ENCODE measurements around the gene KLF13. TPM values are rescaled to one million over a fixed set of nuclear protein-coding genes. Genes with fewer than 3 reads are reported as not detected.

Gene KLF13
- total and polyA plus RNA-seq, 10 of the 15 experiments (the other 5 are each of a cell fraction or from before 2014, with no cell fraction given), result 20.3 to 109 (median 51.4) TPM

DNA sequence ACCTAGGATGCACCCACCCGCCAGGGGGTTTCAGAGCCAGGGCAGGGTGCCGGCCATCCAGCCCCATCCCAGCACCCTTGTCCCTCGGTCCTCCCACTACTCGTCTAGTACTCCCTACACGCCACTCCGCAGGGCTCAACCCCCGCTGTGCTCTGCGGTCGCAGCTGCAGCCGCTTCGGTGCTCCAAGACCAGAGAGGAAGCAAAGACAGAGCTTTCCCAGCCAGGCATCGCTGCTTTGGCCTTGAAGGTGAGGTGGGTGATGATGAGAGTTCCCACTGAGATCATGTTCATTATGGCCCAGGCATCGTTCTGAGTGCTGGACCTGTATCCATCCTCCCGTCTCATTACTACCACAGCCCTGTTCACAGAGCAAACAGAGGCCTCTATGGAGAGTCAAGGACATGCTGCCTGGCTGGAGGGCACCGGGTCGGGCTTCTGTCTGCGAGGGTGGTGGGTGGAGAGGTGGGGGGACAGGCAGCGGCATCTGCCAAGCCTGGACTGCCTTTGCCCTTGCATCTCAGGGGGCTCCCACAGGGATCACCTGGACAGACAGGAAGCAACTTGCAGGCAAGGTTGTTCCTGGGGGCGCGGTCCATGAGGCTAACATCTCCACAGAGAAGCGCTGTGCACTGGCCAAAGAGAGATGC, 66.9 kb downstream of the KLF13 start:
- RAD21 ChIA-PET (ENCODE audit: unreplicated experiment), result no interaction called here
- in situ Hi-C loops (cut with MboI) (no loop called here), intact Hi-C loops (cut with micrococcal nuclease; ENCODE audit: unreplicated experiment) (no loop called here)
- Histone ChIP-seq H3K4me3 (no peak overlapping the region), H3K27me3 (replicated peaks in 1 of 2; ENCODE audit: control insufficient read depth in 2 of 2, insufficient read depth in 2 of 2, low read length in 1 of 2) (peaks cover 0 to 1% of the 10 kb centered on the region in 2 experiments; a peak in 1 of 4 replicates), H3K9ac (ENCODE audit: control insufficient read depth, insufficient read depth, low read length) (no peak overlapping the region), H3K4me2 (ENCODE audit: control insufficient read depth, insufficient read depth) (peak overlapping the region; percentile 98; the same call in 1 of the 2 replicates), H3K4me1 (ENCODE audit: control insufficient read depth, insufficient read depth, low read length) (peaks cover 3% of the 10 kb centered on the region; the same call in 1 of the 2 replicates), H3K36me3 (ENCODE audit: control insufficient read depth in 2 of 2, insufficient read depth in 2 of 2, low read length in 1 of 2) (no peaks in the 10 kb centered on the region), H2AFZ (ENCODE audit: control insufficient read depth, low read depth, low read length) (no peak overlapping the region; the same call in 1 of the 2 replicates), H4K20me1 (ENCODE audit: control insufficient read depth, insufficient read depth) (no peaks in the 10 kb centered on the region), H3K27ac (ENCODE audit: control insufficient read depth, insufficient read depth) (no peak overlapping the region), H3K9me3 (replicated peaks; ENCODE audit: control insufficient read depth, insufficient read depth, low read length) (no peaks in the 10 kb centered on the region), H3K79me2 (ENCODE audit: control insufficient read depth, insufficient read depth, low read length) (no peaks in the 10 kb centered on the region)
- ATAC-seq (no peak), DNase-seq (ENCODE audit: low read depth, low spot score) (no peak), FAIRE-seq (no peak)
- CTCF ChIA-PET, result interaction anchor here (2.3 kb wide), 1 partner anchor 96 kb away, joined by 8 read pairs; no protein-coding TSS in a partner anchor
- WGBS (ENCODE audit: insufficient coverage, insufficient replicate concordance, low lambda C conversion rate, missing lambda C conversion rate), result 88% methylated on average over 20 of the region's 21 CpGs
- POLR2A ChIA-PET, result no interaction called here
- SMC1A ChIA-PET (ENCODE audit: uncharacterized antibody, unreplicated experiment), result no interaction called here
- TF ChIP-seq RAD51 (IDR thresholded peaks at IDR 0.05) (no peak), POLR2AphosphoS2 (IDR thresholded peaks at IDR 0.05; ENCODE audit: low read depth, low read length) (no peak), FOS (IDR thresholded peaks at IDR 0.05; ENCODE audit: borderline replicate concordance, extremely low read depth, insufficient read length) (no peak), NRF1 (conservative IDR thresholded peaks at IDR 0.05; ENCODE audit: low read depth, low read length) (no peak), NR2C1 (IDR thresholded peaks at IDR 0.05) (no peak)
- TF ChIP-seq, protein P1, sequence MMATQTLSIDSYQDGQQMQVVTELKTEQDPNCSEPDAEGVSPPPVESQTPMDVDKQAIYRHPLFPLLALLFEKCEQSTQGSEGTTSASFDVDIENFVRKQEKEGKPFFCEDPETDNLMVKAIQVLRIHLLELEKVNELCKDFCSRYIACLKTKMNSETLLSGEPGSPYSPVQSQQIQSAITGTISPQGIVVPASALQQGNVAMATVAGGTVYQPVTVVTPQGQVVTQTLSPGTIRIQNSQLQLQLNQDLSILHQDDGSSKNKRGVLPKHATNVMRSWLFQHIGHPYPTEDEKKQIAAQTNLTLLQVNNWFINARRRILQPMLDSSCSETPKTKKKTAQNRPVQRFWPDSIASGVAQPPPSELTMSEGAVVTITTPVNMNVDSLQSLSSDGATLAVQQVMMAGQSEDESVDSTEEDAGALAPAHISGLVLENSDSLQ (IDR thresholded peaks at IDR 0.05), result no peak
- BruUV-seq (replicated peaks), result no TSS peak
